Adrenal gland (tissue), 12 donors: ENCODE data around the gene ANKRD33B. TPM values are rescaled to one million over a fixed set of nuclear protein-coding genes. Genes with fewer than 3 reads are reported as not detected.

Experiments used
- DNase-seq, 7 donors: peaks; one replicate each; pipeline ENCODE4 v3.0.0-alpha.2; 2019 to 2020
- H3K27ac ChIP-seq, 5 donors: fragments of 200-600 bp; sonication (generic) in 4 of 5; 1 replicate in 3 of 5; 2 replicates in 2 of 5; pipeline versions ENCODE4 v1.5.1 to v1.8.0; 2016 to 2020; ENCODE audit warnings: mild to moderate bottlenecking in 1 of 5
- H3K27me3 ChIP-seq: fragments of 200-600 bp; 2 replicates; pipeline ENCODE4 v1.8.0; 2021
- H3K36me3 ChIP-seq, 2 donors: fragments of 200-600 bp; replicated peaks in 1 of 2; 1 replicate in 1 of 2; 2 replicates in 1 of 2; pipeline versions ENCODE4 v1.5.1 to v1.8.0; 2018 to 2022
- H3K4me1 ChIP-seq, 2 donors: fragments of 200-600 bp; replicated peaks in 1 of 2; 1 replicate in 1 of 2; 2 replicates in 1 of 2; pipeline versions ENCODE4 v1.5.1 to v1.8.0; 2018 to 2021
- H3K4me3 ChIP-seq, 4 donors: fragments of 200-600 bp; sonication (generic) in 3 of 4; one replicate each; pipeline ENCODE4 v1.5.1; 2016 to 2018
- H3K9me3 ChIP-seq, 3 donors: fragments of 200-600 bp; sonication (generic) in 1 of 3; replicated peaks in 1 of 3; 1 replicate in 2 of 3; 2 replicates in 1 of 3; pipeline versions ENCODE4 v1.5.1 to v1.8.0; 2016 to 2021
- POLR2A ChIP-seq, 2 donors: fragments of 450-650 bp; IDR thresholded peaks; one replicate each; pipeline ENCODE4 v1.6.1; 2017; ENCODE audit warnings: antibody characterized with exemption in 2 of 2, mild to moderate bottlenecking in 2 of 2, moderate library complexity in 1 of 2
- WGBS, 4 donors: extraction: QIAGEN DNeasy Blood & Tissue Kit in 2 of 4; methylation state at CpG; one replicate each; pipeline versions ENCODE4 v1.1.5 to v1.1.7; 2013 to 2017; 5-methylcytosine and 5-hydroxymethylcytosine counted together
- intact Hi-C, 2 donors: fragments of 100-400 bp; cut with DNase I; formaldehyde crosslinking; loops; one replicate each; pipeline versions ENCODE4 v1.14.1 to v1.15.0; 2022 to 2023
- polyA plus RNA-seq, 3 donors: library from polyadenylated mRNA; stranded (reverse); fragments of 200-250 nt in 2 of 3; fragments of 350-450 nt in 1 of 3; fragmentation: Illumina TruSeq in 1 of 3; extraction: RNeasy Lipid Tissue Mini Kit (QIAGEN cat#74804) in 1 of 3; gene quantifications; one replicate each; pipeline ENCODE4 v1.2.3, GENCODE V29; 2013 to 2014
- total RNA-seq, 9 donors: library from RNA; depleted of rRNA in 4 of 9; stranded (reverse); fragments of >200 nt in 4 of 9; fragments of 120-200 nt in 1 of 9; fragmentation: NEBNext Ultra II Directional in 1 of 9; extraction: Animal tissue kit (Norgen Biotek cat#: 25700) in 1 of 9; gene quantifications; one replicate each; pipeline versions ENCODE4 v1.1.0 to v1.2.4, GENCODE V29; 2013 to 2023
- TF ChIP-seq, protein P1 (sequence below), 6 experiments: fragments of 450-650 bp in 4 of 6; fragments of 200-600 bp in 2 of 6; sonication (generic) in 1 of 6; IDR thresholded peaks; 1 replicate in 5 of 6; 2 replicates in 1 of 6; pipeline versions ENCODE4 v1.5.1 to v1.8.0; 2016 to 2021; ENCODE audit warnings: antibody characterized with exemption in 6 of 6, mild to moderate bottlenecking in 2 of 6, moderate library complexity in 1 of 6
- donor health status: healthy with polysubstance abuse.
- donor health status: Bipolar disorder and iron deficiency.
- donor health status: DM: yes; HTN: yes; CAD: no.
- donor health status: DM: no; HTN: no; CAD: no.
- donor health status: DM: no; HTN: no; CAD: no.
- donor health status: DM: yes; HTN: yes; CAD: no.

The ANKRD33B gene
- total and polyA plus RNA-seq, 12 donors = 0.14 to 0.69 (median 0.23) TPM

DNA sequence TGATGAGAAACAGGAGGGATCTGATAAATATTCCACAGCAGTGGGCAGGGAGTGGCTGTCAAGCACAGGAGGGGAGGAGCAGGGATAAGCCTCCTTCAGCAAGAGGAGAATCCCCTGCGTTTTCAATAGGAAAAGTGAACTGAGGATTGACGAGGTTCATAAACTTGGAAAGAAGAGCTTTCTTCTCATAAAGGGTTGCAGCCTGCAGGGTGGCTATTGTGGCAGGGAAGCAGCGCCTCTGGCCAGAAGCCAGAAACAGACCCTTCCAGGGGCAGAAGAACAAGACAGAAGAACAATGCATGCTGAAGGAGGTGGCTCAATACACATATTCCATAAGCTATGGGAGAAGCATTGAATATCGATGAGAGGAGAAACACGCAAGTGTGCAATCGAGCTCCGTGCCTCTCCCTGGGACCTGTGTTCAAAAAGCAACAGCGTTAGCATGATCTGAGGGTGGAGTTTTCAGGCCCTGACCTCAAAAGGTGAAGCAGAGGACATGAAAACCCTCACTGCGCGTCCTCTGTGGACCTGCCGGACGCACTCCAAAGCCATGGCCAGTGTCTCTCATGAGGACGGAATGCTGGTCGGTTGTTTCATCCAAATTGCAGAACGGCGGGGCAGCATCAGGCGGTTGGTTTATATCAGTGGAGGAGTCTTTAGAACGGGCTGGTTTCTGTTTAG, 67.6 kb downstream of the ANKRD33B start:
- Histone ChIP-seq H3K36me3 (no peaks in the 10 kb centered on the region), H3K4me1 (peaks cover 0 to 8% of the 10 kb centered on the region in 2 donors), H3K4me3 (no peak overlapping the region), H3K27me3 (no peaks in the 10 kb centered on the region), H3K27ac (no peak overlapping the region), H3K9me3 (no peaks in the 10 kb centered on the region)
- intact Hi-C loops = loop anchor here in 1 of 2 donors (2.0 kb wide), 1 partner anchor 179 kb away; no protein-coding TSS in a partner anchor
- WGBS, 4 donors = 80 to 81% (median 81%) methylated on average over 18 of the region's 18 CpGs
- no peak for DNase-seq
- TF ChIP-seq, protein P1, sequence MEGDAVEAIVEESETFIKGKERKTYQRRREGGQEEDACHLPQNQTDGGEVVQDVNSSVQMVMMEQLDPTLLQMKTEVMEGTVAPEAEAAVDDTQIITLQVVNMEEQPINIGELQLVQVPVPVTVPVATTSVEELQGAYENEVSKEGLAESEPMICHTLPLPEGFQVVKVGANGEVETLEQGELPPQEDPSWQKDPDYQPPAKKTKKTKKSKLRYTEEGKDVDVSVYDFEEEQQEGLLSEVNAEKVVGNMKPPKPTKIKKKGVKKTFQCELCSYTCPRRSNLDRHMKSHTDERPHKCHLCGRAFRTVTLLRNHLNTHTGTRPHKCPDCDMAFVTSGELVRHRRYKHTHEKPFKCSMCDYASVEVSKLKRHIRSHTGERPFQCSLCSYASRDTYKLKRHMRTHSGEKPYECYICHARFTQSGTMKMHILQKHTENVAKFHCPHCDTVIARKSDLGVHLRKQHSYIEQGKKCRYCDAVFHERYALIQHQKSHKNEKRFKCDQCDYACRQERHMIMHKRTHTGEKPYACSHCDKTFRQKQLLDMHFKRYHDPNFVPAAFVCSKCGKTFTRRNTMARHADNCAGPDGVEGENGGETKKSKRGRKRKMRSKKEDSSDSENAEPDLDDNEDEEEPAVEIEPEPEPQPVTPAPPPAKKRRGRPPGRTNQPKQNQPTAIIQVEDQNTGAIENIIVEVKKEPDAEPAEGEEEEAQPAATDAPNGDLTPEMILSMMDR (IDR thresholded peaks at IDR 0.05) = no peak
- no peak for TF ChIP-seq POLR2A (IDR thresholded peaks at IDR 0.05)

DNA sequence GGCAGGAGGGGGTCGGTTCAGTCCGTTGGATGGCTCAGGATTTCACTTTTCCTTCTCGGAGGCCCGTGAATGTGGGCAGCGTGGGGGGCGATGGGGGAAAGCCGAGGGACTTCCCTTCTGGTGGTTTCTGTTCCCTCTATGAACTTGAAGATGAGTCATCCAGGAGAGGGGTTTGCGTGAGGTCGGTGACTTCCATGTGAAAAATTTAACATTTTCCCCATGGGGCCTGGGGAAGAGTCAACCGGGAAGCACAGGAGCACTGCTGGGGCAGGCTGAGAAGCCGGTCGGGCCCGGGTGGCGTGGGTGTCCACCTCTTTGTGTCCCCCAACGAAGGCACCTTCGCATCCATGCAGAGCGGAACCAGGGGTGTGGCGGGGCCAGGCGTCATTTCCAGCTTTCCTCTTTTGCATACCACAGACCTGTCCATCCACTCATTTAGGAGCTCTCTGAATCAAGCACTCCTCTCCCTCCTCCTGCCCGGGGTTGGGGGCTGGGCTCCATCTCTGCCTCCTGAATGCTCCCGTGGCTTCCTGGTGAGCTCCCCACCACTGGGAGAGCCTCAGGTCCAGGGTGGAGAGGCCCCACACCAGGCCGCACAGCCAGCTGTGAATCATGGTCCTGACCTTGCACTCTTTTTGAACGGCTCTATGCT, 68.4 kb downstream of the ANKRD33B start:
- Histone ChIP-seq H3K27ac (no peak overlapping the region), H3K27me3 (no peaks in the 10 kb centered on the region), H3K4me3 (no peak overlapping the region), H3K9me3 (no peaks in the 10 kb centered on the region), H3K4me1 (peaks cover 0 to 5% of the 10 kb centered on the region in 2 donors), H3K36me3 (no peaks in the 10 kb centered on the region)
- DNase-seq = peak in 2 of 7 donors; percentile 17 to 37
- WGBS, 4 donors = 60 to 79% (median 69%) methylated on average over 15 to 23 of the region's 23 CpGs
- intact Hi-C loops = no loop called here
- TF ChIP-seq, protein P1 (IDR thresholded peaks at IDR 0.05) = no peak
- TF ChIP-seq POLR2A (IDR thresholded peaks at IDR 0.05) = no peak

DNA sequence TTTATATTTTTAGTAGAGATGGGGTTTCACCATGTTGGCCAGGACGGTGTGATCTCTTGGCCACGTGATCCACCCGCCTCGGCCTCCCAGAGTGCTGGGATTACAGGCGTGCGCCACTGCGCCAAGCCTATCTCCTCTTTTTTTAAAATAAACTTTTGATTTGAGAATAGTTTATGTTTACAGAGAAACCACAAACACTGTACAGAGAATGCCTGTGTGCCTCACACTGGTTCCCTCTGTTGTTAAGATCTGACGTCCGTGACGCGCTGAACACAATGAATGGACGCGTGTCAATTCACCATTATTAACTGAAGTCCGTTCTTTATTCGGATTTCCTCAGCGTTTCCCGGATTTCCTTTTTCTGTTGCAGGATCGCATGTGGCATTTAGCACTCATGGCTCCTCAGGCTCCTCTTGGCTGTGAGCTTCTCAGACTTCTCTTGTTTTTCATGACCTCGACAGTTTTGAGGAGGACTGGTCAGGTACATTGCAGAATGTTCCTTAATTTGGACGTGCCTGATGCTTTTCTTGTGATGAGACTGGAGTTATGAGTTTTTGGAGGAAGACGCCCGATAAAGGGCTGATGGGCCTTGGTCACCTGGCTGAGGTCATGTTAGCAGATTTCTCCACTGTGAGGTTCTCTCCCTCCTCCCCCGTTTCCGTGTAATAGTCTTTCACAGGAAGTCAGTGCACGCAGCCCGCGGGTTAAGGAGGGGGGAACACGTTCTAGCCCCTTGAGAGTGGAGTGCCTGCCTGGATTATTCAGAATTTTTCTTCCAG, 69.6 kb downstream of the ANKRD33B start:
- intact Hi-C loops = no loop called here
- no peaks in the 10 kb centered on the region for H3K4me1 ChIP-seq
- 67 to 81% (median 74%) methylated on average over 28 of the region's 28 CpGs for WGBS, 4 donors
- peak in 1 of 7 donors; percentile 14 for DNase-seq
- H3K27me3 ChIP-seq = no peaks in the 10 kb centered on the region
- no peak overlapping the region for H3K4me3 ChIP-seq
- no peaks in the 10 kb centered on the region for H3K9me3 ChIP-seq
- no peaks in the 10 kb centered on the region for H3K36me3 ChIP-seq
- no peak for TF ChIP-seq POLR2A (IDR thresholded peaks at IDR 0.05)
- TF ChIP-seq, protein P1 (IDR thresholded peaks at IDR 0.05) = no peak
- H3K27ac ChIP-seq = no peak overlapping the region

DNA sequence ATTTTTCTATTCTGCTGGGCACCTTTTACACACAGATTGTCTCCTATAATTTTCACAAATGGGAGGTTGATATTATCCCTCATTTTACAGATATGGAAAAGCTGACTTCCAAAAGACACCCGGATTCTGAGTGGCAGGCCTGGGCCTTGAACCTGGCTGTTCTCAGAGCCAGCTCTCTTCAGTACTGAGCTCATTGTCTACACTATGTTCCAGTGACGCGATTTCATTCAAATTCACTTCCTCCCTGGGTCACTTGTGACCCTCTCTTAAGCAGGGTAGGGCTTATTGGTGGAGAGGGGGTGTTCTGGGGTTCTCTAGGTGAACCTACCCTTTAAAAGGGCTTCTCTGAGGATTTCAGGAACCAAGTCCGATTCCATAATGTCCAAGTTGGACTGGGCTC, 70.2 kb downstream of the ANKRD33B start:
- Histone ChIP-seq H3K4me3 (no peak overlapping the region), H3K9me3 (no peaks in the 10 kb centered on the region), H3K4me1 (no peaks in the 10 kb centered on the region), H3K36me3 (no peaks in the 10 kb centered on the region), H3K27me3 (no peaks in the 10 kb centered on the region), H3K27ac (no peak overlapping the region)
- intact Hi-C loops = no loop called here
- DNase-seq = no peak
- TF ChIP-seq POLR2A (IDR thresholded peaks at IDR 0.05) = no peak
- TF ChIP-seq, protein P1 (IDR thresholded peaks at IDR 0.05) = no peak
- WGBS, 4 donors = 53 to 66% (median 59%) methylated on average over 4 of the region's 4 CpGs
